CD4-positive, alpha-beta T cell treated with Interleukin-17A for 1 hour (primary cell): ENCODE measurements around the gene PLEKHG4B.

Experiments used
- DNase-seq: peaks from one replicate; pipeline ENCODE4 v3.0.0-alpha.2; 2020

The PLEKHG4B gene

DNA sequence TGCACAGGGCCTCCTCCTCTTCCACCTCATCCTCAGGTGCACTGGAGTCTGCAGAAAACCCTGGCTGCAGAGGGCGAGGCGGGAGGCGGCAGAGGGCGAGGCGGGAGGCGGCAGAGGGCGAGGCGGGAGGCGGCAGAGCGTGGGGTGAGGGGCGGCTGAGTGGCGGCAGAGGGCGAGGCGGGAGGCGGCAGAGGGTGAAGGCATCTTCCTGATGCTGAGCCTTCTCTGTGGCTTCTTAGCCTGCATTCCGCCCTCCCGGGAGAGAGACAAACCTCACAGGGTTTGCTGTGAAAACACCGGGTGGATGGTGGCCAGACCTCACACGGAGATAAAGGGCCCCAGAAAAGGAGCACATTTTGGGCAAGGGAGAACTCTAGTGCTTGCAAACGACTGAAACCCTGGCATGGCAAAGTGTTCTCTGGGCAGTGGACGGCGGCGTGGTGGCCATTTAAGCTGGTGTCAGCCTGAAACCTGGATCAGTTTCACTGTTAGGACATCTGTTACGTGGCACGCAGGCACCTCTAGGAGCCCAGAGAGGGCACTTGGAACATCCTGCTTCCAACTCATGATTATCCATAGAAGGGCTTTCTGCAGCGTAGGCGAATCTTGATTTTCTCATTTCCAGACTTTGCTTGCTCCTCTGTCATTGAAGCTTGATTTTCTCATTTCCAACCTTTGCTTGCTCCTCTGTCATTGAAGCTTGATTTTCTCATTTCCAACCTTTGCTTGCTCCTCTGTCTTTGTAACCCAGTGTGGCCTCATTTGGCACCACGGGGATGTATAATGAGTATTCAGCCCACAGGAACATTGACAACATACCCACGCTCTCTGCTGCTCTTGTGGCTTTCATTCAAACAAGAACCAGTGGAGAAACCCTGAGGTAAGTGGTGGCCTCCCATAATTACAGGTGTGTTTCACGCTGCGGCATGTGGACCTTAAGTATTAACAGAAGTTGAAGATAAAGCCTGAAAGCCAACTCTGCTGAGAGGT, 16.3 kb upstream of the PLEKHG4B start:
- DNase-seq: no peak

GRCh38 chr5:76358-77169, 15.4 kb upstream of the PLEKHG4B start:
- no peak for DNase-seq

DNA sequence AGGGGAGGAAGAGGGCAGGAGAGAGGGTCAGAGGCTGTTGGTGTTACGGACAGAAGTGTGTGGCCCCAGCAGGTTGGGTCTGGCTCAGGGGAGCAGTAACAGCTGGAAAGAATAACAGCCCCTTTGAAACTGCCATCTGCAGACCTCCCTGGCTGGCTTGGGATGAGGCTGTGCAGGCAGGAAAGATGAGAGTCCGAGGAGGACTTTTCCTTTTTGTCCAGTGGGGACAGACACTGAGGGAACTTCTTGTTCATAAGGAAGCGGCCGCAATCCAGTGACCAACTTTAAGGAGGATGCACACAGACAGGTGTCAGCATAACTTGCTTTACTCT, 14.8 kb upstream of the PLEKHG4B start:
- no peak for DNase-seq

DNA sequence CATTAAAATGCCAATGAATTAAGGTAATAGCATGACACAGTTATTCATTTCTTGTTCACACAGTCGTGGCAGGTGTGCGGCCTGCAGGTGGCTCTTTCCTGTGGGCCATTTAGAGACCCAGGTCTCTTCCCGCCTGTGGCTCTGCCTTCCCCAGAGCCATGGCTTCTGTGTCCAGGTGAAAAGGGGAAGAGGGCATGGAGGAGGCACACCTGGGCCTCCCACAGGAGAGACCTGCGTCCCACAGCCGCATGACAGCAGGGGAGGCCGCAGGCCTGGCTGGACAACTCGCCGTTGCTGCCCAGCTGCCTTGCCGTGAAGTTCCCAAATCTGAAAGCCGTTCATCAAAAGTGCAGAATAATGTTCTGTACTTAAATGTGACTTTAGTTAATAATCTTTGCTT, 14.4 kb upstream of the PLEKHG4B start:
- DNase-seq: no peak

- DNase-seq: no peak
These were observed 13.8 kb upstream of the PLEKHG4B start for GRCh38 chr5:77957-78804.

- DNase-seq: no peak
These were observed 13.2 kb upstream of the PLEKHG4B start for GRCh38 chr5:78805-79149.

DNA sequence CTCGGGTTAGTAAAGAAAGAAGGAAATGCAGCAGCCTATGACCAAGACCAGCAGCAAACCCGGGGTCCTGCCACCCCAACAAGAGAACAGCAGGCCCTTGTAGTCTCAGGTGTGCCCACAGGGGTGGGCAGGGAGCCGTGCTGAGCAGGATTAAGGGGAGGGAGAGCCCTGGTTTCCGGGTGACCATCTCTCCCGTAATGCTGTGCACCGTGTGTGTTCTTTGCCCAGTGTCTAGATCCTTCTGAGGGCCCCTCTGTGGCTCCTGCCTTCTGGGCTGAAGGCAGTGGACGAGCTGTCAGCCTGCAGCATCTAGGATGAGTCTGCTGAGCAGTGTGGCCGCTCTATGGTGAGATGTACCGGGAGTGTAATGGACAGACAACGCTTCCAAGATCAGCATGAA, 12.7 kb upstream of the PLEKHG4B start:
- DNase-seq: no peak

- no peak for DNase-seq
These were observed 12.1 kb upstream of the PLEKHG4B start for GRCh38 chr5:79821-80220.

DNA sequence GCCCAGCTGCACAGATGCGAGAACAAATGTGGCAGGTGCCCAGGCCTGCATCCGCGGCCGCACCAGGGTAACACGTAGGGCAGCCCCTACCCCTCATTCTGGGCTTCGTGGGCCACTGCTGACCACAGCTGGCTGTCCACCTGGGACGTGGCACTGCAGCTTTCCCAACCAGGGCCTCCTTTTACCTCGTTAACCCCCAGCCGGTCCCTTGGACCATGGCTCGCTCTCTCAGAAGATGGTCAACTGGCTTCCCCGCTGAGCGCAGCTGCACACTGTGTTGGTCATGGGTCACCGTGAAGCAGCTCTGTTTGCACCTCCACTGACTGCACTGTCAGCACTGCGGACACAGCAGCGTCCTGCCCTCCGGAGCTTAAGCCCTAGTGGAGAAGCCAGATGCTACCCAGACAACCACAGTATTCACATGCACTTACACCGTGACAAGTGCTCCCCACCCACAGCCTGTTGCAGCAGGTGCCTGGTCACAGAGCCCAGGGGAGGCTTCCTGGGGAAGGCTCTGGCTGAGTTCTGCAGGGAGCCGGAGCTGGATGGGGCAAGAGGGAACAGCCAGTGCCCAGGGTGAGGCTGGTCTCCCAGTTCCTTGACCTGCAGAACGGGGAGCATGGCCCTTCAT, 10.5 kb upstream of the PLEKHG4B start:
- DNase-seq: no peak

GRCh38 chr5:82097-82496, 9.9 kb upstream of the PLEKHG4B start:
- no peak for DNase-seq

DNA sequence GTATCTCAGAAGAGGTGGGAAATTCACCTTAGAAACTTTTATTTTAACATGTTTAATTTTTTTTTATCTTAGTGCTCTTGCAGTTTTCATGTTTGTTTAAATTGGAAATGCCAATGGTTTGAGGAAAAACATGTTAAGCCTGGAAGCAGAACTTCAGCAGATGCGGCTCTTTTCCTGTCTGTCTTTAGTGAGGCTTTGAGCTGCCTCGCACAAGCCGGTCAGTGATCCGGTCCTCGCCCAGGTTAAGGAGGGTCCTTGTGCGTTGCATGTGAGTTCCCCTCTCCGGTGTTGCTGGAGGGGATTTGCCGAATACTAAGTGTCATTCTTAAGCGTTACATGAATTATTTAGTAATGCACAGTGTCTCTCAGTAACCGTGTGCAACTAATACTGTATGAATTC, 9.4 kb upstream of the PLEKHG4B start:
- no peak for DNase-seq

- DNase-seq: no peak
These were observed 8.9 kb upstream of the PLEKHG4B start for GRCh38 chr5:83029-83428.

DNA sequence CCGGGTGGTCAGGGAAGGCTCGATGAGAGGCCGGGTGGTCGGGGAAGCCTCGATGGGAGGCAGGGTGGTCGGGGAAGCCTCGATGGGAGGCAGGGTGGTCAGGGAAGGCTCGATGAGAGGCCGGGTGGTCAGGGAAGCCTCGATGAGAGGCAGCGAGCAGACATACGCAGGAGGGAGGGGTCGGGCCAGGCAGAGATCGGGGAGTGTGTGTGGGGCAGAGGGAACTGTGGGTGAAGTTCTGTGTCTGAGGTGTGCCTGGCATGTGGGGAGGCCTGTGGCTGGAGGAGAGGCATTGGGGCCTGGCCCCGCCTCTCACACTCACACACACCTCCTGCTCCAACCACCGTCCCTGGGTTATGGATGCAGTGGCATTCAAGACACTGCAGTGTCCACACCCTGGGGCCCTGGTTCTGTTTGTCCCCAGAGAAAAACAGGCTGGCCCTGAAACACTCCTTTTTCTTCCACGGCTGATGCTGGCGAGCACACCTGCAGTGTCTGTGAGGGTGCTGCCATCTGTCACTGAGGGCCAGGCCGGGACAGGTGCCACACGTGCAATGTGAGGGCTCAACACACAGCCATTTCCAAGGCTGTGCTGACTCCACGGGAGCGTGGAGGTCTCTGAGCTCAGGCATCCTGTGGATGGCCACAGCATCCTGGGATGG, 6.5 kb upstream of the PLEKHG4B start:
- DNase-seq: no peak

DNA sequence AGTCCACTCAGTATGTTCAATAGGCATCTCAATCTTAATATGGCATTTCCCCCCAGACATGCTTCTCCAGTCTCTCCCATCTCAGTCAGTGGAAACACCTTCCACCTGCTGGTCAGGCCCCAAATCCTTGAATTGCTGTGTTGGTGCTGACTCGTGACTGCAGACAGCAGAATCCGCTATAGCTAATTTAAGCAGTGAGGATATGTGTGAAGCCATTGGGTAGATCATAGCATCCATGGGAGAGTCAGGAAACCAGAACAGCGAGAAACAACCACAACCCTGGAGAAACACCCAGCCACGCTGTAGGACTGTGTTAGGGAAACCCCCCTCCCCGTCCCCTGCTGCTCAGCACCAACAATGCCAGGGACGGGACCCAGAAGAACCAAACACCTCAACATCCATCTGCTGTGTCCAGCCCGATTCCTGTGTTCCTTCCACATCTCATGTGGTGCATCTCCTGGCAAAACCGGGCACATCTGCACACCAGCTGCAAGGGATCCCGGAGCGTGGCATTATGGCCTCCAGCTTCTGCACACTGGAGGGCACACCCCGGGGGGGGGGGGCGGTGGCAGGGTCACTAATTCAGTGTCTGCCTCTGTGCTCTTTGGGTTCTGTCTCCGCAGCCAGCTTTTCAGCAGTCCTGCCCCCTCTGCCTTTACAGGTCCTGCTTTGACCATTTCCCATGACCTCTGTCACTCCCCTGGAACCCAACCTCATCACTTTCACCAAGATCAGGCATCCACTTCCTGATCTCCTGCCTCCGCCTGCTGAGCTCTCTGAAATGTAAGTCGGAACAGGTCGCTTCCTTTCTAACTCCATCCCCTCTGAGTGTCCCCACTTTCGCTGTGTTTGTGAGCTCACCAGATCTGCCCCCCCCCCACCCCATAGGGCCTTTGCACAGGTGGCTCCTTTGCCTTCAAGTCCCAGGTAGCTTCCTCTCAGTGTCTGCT, 2.4 kb upstream of the PLEKHG4B start:
- no peak for DNase-seq

GRCh38 chr5:90590-91547, 1.1 kb upstream of the PLEKHG4B start:
- DNase-seq: no peak

- DNase-seq: no peak
These were observed 643 bp downstream of the PLEKHG4B start for GRCh38 chr5:92401-93220.

- no peak for DNase-seq
These were observed 1.4 kb downstream of the PLEKHG4B start for GRCh38 chr5:93221-93980.
